HEK293 (cell line): ENCODE results near the gene DGKD.

ENCODE experiments used
- CTCF ChIA-PET: fragments of 350-600 bp; formaldehyde crosslinking; extraction: SDS; loops from one replicate; lab custom pipeline; 2021; ENCODE audit warnings: antibody characterized with exemption; lab: Yijun Ruan, JAX
- POLR2A ChIA-PET: fragments of 300-600 bp; formaldehyde crosslinking; extraction: SDS; loops from one replicate; lab custom pipeline; 2020; ENCODE audit warnings: antibody characterized with exemption, inconsistent platforms; lab: Yijun Ruan, JAX
- H3K27ac ChIP-seq: fragments of 200-500 bp; sonication (Bioruptor generic); 2 replicates; pipeline ENCODE4 v1.5.1; 2014; ENCODE audit warnings: low read depth, low read length, control low read depth, inconsistent platforms; ENCODE audit errors: extremely low read depth
- H3K36me3 ChIP-seq, 2 experiments: fragments of 200-500 bp in 1 of 2; sonication (Bioruptor generic) in 1 of 2; 1 replicate in 1 of 2; 2 replicates in 1 of 2; pipeline ENCODE4 v1.5.1; 2014 to 2017; ENCODE audit warnings: inconsistent platforms in 2 of 2, low read length in 2 of 2; ENCODE audit not compliant: control insufficient read depth in 2 of 2, insufficient read depth in 1 of 2
- H3K4me1 ChIP-seq: fragments of 200-500 bp; sonication (Bioruptor generic); 2 replicates; pipeline ENCODE4 v1.5.1; 2014; ENCODE audit warnings: mild to moderate bottlenecking, low read length, inconsistent platforms; ENCODE audit not compliant: control insufficient read depth, insufficient read depth
- H3K4me3 ChIP-seq: 2 replicates; pipeline ENCODE4 v1.5.1; 2011; ENCODE audit warnings: low read depth, mild to moderate bottlenecking, control low read depth, low read length, moderate library complexity
- H3K9me3 ChIP-seq: fragments of 200-500 bp; sonication (Bioruptor generic); 2 replicates; pipeline ENCODE4 v1.5.1; 2014; ENCODE audit warnings: low read depth, low read length, inconsistent platforms; ENCODE audit not compliant: control insufficient read depth, insufficient read depth
- GLI2 ChIP-seq: fragments of 450-650 bp; formaldehyde crosslinking; IDR thresholded peaks from 2 replicates; pipeline ENCODE4; 2017; ENCODE audit warnings: missing biosample characterization, missing genetic modification characterization, low read depth, borderline replicate concordance
- GLIS1 ChIP-seq: fragments of 450-650 bp; formaldehyde crosslinking; IDR thresholded peaks from 2 replicates; pipeline ENCODE4 v1.5.1; 2016; ENCODE audit warnings: missing biosample characterization, missing genetic modification characterization
- KLF8 ChIP-seq: fragments of 450-650 bp; formaldehyde crosslinking; IDR thresholded peaks from 2 replicates; pipeline ENCODE4 v1.5.1; 2016; ENCODE audit warnings: missing biosample characterization, missing genetic modification characterization
- OSR2 ChIP-seq: fragments of 450-650 bp; formaldehyde crosslinking; IDR thresholded peaks from 2 replicates; pipeline ENCODE4 v1.5.1; 2016; ENCODE audit warnings: missing biosample characterization, missing genetic modification characterization
- YY1 ChIP-seq: fragments of 450-650 bp; formaldehyde crosslinking; IDR thresholded peaks from 2 replicates; pipeline ENCODE4 v1.5.1; 2018; ENCODE audit warnings: missing biosample characterization, missing genetic modification characterization
- ZNF521 ChIP-seq: fragments of 450-650 bp; formaldehyde crosslinking; IDR thresholded peaks from 2 replicates; pipeline ENCODE4 v1.5.1; 2017; ENCODE audit warnings: missing biosample characterization, mild to moderate bottlenecking, missing genetic modification characterization
- ZNF610 ChIP-seq: fragments of 450-650 bp; formaldehyde crosslinking; IDR thresholded peaks from 2 replicates; pipeline ENCODE4 v1.5.1; 2016; ENCODE audit warnings: missing biosample characterization, missing genetic modification characterization, borderline replicate concordance
- ZNF621 ChIP-seq: fragments of 450-650 bp; formaldehyde crosslinking; IDR thresholded peaks from 2 replicates; pipeline ENCODE4 v1.5.1; 2017; ENCODE audit warnings: missing biosample characterization, missing genetic modification characterization
- TF ChIP-seq, protein P1 (sequence below): fragments of 450-650 bp; formaldehyde crosslinking; IDR thresholded peaks from 2 replicates; pipeline ENCODE4 v1.5.1; 2016; ENCODE audit warnings: missing biosample characterization, missing genetic modification characterization
- TF ChIP-seq, protein P2 (sequence below): fragments of 450-650 bp; formaldehyde crosslinking; IDR thresholded peaks from 2 replicates; pipeline ENCODE4 v1.5.1; 2016; ENCODE audit warnings: missing biosample characterization, missing genetic modification characterization
- TF ChIP-seq, protein P3 (sequence below): fragments of 450-650 bp; formaldehyde crosslinking; IDR thresholded peaks from 2 replicates; pipeline ENCODE4 v1.5.1; 2016; ENCODE audit warnings: missing biosample characterization, missing genetic modification characterization, borderline replicate concordance
- TF ChIP-seq, protein P4 (sequence below): fragments of 450-650 bp; IDR thresholded peaks from 2 replicates; pipeline ENCODE4 v1.5.1; 2018; ENCODE audit warnings: missing biosample characterization, mild to moderate bottlenecking, missing genetic modification characterization
- TF ChIP-seq, protein P5 (sequence below): fragments of 450-650 bp; formaldehyde crosslinking; IDR thresholded peaks from 2 replicates; pipeline ENCODE4 v1.5.1; 2016; ENCODE audit warnings: missing biosample characterization, missing genetic modification characterization

DGKD gene

DNA sequence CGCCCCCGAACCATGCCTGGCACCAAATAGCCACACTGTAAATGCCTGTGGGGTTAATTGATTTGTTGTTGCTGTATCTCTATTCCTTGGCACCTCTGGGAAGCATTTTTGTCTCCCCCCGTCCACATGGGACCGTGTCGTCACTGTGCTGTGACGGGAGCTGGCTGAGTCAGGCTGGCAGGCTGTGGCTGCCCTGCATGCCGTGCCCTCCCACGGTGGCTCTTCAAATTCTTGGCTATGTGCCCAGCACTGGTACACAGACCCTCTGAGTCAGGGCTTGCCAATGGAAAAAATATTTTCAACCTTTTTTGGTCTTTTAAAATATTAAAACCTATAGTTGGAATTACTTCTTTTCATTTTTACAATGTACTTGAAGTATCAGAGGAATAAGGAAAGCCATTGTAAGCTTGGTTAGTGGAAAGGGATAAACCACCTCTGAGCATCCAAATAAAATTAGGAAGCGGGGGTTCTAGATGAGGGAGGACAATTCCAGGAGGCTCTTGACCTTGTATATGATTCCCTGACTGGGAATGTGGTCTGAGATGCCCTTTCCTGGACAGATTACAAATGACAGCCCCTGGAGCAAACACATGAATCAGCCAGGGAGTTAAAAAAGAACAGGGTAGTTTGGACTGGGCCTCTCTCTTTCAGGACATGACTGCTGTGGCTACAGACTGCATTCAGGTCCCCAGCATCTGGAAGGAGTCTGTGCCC is 59.4 kb downstream of the DGKD start (continued):
- TF ChIP-seq, protein P1, sequence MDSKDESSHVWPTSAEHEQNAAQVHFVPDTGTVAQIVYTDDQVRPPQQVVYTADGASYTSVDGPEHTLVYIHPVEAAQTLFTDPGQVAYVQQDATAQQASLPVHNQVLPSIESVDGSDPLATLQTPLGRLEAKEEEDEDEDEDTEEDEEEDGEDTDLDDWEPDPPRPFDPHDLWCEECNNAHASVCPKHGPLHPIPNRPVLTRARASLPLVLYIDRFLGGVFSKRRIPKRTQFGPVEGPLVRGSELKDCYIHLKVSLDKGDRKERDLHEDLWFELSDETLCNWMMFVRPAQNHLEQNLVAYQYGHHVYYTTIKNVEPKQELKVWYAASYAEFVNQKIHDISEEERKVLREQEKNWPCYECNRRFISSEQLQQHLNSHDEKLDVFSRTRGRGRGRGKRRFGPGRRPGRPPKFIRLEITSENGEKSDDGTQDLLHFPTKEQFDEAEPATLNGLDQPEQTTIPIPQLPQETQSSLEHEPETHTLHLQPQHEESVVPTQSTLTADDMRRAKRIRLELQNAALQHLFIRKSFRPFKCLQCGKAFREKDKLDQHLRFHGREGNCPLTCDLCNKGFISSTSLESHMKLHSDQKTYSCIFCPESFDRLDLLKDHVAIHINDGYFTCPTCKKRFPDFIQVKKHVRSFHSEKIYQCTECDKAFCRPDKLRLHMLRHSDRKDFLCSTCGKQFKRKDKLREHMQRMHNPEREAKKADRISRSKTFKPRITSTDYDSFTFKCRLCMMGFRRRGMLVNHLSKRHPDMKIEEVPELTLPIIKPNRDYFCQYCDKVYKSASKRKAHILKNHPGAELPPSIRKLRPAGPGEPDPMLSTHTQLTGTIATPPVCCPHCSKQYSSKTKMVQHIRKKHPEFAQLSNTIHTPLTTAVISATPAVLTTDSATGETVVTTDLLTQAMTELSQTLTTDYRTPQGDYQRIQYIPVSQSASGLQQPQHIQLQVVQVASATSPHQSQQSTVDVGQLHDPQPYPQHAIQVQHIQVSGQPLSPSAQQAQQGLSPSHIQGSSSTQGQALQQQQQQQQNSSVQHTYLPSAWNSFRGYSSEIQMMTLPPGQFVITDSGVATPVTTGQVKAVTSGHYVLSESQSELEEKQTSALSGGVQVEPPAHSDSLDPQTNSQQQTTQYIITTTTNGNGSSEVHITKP (tag by site-specific recombination) = no peak
- TF ChIP-seq, protein P2, sequence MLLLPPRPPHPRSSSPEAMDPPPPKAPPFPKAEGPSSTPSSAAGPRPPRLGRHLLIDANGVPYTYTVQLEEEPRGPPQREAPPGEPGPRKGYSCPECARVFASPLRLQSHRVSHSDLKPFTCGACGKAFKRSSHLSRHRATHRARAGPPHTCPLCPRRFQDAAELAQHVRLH (tag by site-specific recombination) = no peak
- TF ChIP-seq ZNF521 (tag by site-specific recombination) (no peak), GLIS1 (peak; percentile 72), YY1 (tag by site-specific recombination) (no peak), ZNF610 (tag by site-specific recombination) (no peak)
- TF ChIP-seq, protein P3, sequence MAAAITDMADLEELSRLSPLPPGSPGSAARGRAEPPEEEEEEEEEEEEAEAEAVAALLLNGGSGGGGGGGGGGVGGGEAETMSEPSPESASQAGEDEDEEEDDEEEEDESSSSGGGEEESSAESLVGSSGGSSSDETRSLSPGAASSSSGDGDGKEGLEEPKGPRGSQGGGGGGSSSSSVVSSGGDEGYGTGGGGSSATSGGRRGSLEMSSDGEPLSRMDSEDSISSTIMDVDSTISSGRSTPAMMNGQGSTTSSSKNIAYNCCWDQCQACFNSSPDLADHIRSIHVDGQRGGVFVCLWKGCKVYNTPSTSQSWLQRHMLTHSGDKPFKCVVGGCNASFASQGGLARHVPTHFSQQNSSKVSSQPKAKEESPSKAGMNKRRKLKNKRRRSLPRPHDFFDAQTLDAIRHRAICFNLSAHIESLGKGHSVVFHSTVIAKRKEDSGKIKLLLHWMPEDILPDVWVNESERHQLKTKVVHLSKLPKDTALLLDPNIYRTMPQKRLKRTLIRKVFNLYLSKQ (tag by site-specific recombination) = no peak

DNA sequence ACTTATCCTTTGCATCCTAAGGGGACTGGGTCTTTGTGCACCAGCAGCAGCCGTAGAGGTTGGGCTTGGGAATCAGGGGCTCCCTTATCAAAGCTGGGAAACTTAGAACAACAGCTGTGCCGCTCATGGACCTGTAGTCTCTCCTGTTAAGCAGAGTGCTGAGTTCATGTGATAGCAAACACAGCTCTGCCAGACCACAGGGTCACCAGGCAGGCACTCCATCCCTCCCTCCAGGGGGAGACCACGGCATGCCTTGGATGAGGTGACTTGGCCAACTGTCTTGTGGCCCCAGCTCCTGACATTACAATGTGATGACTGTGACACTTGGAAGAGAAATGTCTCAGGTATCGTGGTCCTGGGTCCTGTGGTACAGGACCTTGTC is 60.0 kb downstream of the DGKD start:
- H3K27ac ChIP-seq = no peak overlapping the region
- H3K4me3 ChIP-seq = no peak overlapping the region
- H3K9me3 ChIP-seq = no peaks in the 10 kb centered on the region
- TF ChIP-seq, protein P4, sequence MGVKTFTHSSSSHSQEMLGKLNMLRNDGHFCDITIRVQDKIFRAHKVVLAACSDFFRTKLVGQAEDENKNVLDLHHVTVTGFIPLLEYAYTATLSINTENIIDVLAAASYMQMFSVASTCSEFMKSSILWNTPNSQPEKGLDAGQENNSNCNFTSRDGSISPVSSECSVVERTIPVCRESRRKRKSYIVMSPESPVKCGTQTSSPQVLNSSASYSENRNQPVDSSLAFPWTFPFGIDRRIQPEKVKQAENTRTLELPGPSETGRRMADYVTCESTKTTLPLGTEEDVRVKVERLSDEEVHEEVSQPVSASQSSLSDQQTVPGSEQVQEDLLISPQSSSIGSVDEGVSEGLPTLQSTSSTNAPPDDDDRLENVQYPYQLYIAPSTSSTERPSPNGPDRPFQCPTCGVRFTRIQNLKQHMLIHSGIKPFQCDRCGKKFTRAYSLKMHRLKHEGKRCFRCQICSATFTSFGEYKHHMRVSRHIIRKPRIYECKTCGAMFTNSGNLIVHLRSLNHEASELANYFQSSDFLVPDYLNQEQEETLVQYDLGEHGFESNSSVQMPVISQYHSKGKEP (tag by site-specific recombination) = no peak
- no peak for TF ChIP-seq KLF8 (tag by site-specific recombination)
- TF ChIP-seq OSR2 = no peak
- TF ChIP-seq GLI2 (tag by site-specific recombination) = no peak
- TF ChIP-seq ZNF621 (tag by site-specific recombination) = no peak
- TF ChIP-seq, protein P5, sequence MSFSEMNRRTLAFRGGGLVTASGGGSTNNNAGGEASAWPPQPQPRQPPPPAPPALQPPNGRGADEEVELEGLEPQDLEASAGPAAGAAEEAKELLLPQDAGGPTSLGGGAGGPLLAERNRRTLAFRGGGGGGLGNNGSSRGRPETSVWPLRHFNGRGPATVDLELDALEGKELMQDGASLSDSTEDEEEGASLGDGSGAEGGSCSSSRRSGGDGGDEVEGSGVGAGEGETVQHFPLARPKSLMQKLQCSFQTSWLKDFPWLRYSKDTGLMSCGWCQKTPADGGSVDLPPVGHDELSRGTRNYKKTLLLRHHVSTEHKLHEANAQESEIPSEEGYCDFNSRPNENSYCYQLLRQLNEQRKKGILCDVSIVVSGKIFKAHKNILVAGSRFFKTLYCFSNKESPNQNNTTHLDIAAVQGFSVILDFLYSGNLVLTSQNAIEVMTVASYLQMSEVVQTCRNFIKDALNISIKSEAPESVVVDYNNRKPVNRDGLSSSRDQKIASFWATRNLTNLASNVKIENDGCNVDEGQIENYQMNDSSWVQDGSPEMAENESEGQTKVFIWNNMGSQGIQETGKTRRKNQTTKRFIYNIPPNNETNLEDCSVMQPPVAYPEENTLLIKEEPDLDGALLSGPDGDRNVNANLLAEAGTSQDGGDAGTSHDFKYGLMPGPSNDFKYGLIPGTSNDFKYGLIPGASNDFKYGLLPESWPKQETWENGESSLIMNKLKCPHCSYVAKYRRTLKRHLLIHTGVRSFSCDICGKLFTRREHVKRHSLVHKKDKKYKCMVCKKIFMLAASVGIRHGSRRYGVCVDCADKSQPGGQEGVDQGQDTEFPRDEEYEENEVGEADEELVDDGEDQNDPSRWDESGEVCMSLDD (tag by site-specific recombination) = no peak
- peaks cover 0 to 6% of the 10 kb centered on the region in 2 experiments; a peak in 1 of 3 replicates for H3K36me3 ChIP-seq
- H3K4me1 ChIP-seq = peaks cover 9% of the 10 kb centered on the region; the same call in 1 of the 2 replicates
- ChIA-PET POLR2A (no interaction called here), CTCF (interaction anchor here (0.9 to 1.1 kb wide), 2 partner anchors 29 kb away, joined by 4 to 5 read pairs; no protein-coding TSS in a partner anchor)
